T-helper 2 cell (primary cell): Measurements from ENCODE around the gene TNNT3.
"Not testable (repeated sequence)": the region's sequence is repeated elsewhere in the genome, so short reads cannot be mapped to it uniquely, and the experiment has no call there.

Experiments
- DNase-seq, 5 experiments: peaks; one replicate each; pipeline versions ENCODE4 v3.0.0 to v3.0.0-alpha.2; 2012 to 2022

TNNT3 gene

DNA sequence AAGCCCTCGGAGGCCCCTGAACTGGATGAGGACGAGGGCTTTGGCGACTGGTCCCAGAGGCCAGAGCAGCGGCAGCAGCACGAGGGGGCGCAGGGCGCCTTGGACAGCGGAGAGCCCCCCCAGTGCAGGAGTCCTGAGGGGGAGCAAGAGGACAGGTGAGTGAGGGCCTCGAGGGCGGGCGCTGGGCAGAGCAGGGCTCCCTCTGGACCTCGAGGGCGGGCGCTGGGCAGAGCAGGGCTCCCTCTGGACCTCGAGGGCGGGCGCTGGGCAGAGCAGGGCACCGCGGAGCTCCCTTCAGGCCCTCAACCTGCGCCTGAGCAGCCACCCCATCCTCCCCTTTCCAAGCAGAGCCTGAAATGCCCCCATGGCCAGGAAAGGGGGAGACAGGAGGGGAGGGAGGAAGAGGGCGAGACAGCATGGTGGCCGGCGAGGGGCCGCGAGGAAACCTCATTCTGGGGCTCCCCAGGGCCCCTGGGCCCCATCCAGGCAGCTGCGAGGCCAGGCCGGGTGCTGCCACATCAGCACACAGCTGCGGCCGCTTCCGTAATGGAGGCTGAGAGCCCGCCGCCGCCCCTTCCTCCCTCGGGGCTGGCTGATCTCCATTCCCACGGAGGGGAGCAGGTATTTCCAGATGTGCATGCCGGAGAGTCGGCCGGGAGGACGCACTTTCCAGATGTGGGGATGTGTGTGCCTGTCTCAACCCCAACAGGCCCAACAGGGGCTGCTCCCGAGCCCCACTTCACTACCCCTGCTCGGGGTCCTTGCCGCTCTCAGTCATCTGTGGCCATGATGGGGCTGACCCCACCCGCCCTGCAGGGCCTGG lies 37.9 kb upstream of the TNNT3 start:
- peak in 1 of 5 experiments; percentile 7 for DNase-seq

DNA sequence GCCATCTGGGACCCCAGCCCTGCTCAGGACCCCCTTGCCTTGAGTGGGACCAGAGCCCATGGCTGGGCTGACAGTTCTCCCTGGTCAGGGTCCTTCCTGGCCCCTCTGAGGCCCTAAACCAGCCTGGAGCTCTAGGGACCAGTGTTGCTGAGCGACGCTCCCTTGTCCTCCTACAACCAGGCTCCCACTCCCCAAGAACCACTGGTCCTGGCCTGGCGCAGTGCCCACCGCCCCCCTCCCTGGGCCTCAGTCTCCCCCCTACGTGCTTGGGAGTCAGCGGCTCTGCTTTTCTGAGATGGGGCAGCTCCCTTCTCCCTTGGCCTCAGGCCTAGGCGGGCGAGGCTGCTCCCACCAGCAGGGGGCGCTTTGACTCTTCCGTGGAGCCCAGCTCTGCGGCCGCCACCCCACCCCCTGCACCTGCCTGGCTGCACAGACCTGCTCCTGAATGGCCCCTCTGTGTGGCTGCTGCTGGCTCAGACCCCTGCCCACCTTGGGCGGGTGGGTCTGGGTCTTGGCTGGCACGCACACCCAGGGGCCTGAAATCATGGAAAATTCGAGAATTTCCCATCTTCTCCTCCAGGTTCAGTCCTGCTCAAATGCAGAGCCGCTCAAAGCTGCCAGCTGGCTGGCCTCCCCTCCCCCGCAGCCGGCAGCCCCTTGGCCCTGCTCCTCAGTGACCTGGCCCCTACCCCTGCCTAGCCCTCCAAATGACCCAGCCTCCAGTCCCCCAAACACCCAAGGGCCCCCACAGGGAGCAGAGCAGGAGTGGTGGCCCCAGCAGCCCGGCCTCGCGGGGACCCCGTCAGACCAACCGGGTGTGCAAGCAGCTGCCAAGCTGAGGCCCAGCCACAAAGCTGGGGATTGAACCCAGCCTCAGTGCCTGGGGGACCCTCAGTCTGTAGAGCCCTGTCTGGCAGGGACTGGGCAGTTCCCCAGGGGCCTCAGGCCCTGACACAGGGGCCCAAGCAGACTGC lies 37.0 kb upstream of the TNNT3 start:
- DNase-seq = peak; percentile 60 to 75 (median 64)

DNA sequence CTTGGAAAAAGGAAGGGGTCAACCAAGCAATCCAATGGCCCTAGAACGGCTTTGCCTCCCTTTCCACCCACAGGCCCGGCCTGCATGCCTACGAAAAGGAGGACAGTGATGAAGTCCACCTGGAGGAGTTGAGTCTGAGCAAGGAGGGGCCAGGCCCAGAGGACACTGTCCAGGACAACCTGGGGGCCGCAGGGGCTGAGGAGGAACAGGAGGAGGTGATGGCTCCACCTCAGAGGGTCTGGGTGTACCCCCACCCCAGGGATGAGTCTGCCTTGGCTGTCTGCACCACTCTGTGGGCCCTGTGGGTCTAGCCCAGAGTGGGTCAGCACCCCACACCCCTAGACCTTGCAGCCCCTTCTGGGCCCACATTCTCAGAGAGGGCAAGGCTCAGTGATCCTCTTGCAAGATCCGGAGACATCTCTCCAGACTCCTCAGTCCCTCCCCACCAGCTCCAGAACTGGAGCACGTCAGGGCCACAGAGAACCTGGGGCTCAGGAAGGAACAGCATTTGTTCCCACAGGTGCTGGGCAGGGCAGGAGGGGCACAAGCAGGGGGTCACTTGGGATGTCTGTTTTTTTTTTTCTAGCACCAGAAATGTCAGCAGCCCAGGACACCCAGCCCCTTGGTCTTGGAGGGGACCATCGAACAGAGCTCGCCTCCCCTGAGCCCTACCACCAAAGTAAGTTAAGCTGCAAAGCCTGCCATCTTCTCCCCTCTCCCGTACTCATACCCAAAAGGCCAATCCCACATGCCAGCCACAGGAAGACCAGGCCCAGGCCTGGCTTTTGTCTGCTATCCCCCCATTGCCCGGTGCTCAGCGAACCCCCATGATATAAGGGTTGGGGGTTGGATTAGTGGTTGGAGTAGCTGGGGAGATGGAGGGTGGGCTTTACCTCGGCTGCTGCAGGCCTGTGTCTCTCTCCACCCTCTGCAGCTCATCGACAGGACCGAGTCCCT lies 35.9 kb upstream of the TNNT3 start:
- no peak for DNase-seq

DNA sequence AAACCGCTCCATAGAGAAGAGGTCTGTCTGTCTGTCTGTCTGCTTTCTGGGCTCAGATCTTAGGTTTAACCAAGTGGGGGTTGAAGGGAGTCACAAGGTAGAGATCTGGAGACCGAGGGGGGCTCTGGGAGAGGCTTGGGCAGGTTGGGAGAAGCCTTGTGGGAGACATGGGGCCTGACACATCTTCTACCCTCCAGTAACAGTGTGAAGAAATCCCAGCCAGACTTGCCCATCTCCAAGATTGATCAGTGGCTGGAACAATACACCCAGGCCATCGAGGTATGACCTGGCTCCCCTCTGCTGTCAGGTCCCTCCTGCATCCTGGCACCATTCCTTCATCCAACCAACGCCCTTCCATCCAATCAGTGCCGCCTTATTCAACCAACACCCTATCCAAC lies 35.2 kb upstream of the TNNT3 start:
- no peak for DNase-seq

DNA sequence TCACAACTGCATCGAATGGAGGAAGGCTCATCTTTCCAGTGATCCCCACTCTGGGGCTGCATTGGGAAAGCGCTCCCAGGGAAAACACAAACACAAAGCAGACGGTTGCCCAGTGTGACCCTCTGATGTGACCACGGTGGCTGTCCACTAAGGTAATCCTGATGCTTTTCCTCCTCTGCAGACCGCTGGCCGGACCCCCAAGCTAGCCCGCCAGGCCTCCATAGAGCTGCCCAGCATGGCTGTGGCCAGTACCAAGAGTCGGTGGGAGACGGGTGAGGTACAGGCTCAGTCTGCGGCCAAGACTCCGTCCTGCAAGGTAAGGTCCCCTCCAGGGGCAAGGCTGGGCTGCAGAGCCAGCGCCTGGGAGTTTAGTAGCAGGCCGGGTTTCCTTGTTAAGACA lies 33.0 kb upstream of the TNNT3 start:
- not testable (repeated sequence) for DNase-seq

DNA sequence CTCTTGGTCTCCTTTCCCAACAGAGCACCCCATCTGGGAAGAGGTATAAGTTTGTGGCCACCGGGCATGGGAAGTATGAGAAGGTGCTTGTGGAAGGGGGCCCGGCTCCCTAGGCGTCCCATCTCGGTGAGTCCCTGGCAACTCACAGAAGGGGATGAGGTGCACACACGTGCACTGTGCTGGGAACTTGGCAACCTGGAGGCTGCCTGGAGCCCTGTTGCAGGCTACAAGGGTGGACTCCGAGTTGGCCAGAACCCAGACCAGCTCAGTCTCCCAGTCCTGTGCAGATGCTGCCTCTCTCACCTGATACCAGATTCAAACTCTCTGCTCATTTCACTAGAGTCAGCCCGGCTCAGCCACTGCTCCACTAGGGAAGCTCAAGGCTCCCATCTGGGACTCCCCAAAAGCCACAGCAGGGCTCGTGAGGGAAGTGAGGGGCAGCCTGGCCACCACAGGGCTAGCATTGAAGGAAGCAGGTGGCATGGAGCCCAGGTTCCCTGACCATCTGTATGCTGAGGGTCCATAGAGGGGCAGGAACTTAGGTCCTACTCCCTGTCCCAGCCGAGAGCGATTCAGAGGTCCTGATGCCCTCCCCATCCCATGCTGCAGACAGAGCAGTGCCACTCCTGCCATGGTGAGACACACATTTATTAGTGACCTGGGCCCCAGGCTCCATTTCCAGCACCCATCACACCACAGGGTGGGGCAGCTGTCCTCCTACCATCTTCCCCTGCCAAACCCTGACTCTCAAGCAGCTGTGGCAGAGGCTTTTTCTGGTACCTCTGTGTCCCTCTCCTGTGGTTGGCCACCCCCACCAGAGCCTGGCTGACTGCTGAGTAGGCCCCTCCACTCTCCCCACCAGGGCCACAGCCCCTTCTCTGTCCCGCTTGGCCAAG lies 31.8 kb upstream of the TNNT3 start:
- no peak for DNase-seq

DNA sequence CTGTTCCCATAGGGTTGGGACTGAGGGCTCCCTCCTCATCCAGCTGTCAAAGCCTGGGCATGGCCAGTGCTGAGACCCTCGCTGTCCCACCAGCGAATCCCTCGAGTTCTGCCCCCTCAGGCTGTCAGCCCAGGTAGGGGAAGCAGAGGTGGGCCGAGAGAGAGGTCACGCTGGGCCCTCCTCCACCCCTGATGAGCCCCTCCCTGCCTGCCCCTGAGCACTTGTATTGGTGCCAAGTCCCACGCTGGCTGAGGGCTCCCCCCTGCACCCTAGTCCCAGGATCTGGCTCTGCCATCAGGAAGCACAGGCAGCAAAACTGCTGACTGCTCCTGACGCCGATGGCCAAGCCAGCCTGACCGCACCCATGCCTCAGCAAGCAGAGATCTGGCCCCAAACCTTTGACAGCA lies 31.2 kb upstream of the TNNT3 start:
- no peak for DNase-seq

DNA sequence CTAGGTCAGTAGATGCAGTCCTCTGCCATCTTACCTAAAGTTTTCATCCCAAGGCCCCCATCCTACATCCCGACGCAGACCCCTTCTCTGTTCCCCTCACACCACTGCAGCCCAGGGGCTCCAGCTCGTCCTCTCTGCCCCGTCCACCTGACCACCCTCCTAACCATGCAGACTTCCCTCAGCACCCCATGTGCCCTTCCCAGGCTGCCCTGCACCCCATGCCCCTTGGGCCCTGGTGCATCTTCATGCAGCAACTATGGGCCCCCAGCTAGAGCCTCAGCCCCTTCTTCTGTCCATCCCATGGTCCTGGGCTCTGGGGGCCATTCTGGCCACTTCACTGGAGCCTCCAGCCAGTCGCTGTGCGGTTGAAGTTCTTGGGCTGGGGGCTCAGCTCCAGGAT lies 30.7 kb upstream of the TNNT3 start:
- no peak for DNase-seq

DNA sequence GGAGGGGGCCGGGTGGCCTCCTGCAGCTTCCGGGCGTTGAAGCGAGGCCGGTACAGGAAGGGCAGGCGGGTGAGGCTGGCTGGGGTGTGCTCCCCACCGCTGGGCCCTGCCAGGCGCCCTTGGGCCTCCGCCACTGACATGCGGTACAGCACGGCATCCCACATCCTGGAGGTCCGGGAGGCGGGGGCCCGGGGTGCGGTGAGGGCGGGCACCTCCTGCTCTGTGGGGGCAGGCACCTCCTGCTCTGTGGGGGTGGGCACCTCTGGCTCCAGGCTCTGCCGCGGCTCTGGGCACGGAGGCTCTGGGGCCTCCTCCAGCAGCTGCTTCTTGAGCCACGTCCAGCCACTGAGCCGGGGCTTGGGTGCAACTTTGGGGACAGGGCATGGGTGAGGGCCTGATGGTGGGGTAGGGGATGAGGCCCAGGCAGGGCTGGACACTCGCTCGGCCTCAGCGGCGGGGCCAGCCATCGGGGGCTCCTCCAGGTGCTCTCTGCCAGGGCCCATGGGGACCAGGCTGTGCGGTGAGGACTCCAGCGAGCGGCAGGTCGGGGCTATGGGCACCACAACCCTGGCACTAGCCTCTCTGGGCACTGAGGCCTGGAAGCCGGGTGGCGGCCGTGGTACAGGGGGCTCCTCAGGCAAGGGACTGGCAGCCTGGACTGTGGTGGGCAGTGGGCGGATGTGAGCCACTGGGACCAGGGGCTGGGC lies 30.1 kb upstream of the TNNT3 start:
- DNase-seq = peak in 4 of 5 experiments; percentile 40 to 95 (median 78)

DNA sequence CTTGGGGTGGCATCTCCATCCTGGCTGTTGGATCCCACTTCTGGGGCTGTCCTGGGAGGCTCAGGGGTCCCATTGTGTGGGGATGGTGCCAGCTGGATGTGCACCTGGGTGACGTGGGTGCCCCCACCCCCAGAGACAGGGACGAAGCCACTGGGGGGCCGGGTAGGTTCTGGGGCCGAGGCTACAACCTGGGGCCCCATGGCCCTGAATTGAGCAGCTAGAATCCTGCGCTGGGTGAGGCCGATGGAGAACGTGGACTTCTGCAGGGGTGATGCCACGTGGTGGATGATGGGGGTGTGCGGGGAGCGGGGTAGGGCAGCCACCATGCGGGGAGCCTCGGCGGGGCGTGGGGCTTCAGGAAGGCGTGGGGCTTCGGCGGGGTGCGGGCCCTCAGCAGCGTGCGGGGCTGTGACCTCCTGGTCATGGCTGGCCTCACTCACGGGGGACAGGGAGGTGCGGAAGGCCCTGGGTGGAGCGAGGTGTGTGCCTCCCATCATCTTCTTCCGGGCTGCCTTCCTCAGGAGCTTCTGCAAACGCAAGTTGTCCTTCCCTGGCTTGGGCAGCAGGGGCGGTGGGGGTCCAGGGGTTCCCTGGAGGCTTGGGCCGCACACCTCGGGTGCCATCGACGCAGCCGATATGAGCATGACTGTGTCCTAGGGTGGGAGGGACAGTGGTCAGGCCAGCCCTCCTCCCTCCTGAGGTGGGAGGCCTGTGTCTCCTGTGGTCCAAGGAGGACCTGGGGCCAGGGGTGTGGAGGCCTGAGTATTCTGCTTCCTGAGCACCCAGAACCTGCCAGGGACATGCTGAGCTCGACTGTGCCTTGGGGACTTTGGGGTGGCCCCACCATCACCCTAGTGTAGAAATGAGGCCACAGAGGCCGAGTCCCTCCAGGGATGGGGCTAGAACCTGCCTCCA lies 29.3 kb upstream of the TNNT3 start:
- no peak for DNase-seq

DNA sequence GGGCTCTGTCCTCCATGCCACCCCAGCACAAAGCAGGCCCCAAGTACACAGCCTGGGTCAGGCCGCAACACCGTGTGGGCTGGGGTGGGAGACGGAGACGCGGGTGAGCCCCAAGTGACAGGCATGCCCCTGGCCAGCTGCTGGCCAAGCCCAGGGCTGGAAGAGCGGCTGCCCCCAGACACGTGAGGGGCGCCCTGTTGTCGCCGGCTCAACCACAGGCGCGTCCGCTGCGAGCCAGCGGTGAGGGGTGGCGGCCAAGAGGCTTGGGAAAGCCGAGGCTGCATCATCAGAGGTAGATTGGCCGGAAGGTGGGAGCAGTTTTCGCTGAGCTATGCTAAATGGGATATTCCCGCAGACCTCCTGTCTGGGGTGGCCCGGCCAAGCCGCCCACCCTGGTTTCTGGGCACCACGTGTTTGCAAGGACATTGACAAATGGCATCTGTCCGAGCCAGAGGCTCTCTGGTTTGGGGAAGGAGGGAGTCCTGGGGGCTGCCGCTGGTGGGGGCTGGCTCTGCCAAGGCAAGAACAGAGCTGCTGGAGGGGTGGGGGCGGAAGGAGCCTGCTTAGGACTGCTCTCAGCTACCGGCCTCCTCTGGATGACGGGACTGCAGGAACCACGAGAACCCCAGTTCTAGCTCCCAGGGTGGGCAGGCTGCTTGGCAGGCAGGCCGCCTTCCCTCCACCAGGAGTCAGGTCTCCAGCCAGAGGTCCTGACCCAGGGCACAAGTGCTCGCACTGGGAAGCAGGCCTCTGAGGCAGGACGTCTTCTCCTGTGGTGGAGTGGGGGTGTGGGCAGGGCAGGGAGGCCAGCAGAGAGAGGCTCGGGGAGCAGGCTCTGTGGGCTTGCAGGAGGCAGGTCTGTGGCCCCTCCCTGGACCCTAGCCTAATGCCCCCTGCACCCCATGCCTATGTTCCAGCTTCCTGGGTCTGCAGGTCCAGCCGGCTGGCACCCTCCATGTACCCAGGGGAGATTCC lies 28.4 kb upstream of the TNNT3 start:
- DNase-seq = no peak

DNA sequence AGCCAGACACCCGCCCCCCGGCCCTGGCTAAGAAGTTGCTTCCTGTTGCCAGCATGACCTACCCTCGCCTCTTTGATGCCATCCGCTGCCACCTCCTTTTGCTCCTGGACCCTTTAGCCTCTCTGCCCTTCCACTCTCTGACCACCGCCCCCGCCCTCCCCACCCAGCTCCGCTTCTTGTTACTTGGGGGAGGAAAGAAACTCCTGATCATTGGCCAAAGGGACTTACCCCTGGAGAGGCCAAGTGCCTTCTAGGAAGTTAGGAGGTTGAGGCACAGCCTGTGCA lies 27.7 kb upstream of the TNNT3 start, which contains the start of gene PRR33:
TSS of gene PRR33 (minus strand) at position 65 of the 285 bp plus-strand sequence. CDS start 1,311 bp downstream, outside the sequence.
- no peak for DNase-seq

DNA sequence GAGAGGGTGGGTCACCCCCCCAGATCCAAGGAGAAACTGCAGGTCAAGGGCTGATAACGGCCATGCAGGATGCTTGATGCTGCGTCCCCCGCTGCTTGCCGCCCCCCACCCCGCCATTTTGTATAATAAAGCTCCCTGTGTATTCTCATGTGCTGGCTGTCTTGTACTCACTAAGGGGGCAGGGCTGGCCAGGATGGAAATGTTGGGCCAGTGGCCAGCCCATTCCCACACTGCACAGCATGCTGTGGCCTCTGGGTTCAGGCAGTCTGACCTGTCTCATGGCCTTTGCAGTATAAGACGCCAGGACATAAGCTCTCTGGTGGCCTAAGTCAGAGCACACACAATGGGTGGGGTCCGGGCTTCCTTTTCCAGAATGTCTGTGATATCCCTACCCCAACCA lies 27.4 kb upstream of the TNNT3 start:
- DNase-seq = no peak

DNA sequence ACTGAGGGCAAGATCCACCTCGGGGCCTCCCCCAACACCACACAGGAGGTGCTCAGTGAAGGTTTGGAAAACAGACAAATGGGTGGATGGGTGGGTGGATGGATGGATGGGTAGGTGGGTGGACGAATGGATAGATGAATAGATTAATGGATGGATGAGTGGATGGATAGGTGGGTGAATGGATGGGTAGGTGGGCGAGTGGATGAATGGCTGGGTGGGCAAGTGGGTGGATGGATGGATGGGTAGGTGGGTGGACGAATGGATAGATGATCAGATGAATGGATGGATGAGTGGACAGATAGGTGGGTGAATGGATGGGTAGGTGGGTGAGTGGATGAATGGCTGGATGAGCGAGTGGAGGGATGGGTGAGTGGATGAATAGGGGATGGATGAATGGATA lies 26.9 kb upstream of the TNNT3 start:
- no peak for DNase-seq

DNA sequence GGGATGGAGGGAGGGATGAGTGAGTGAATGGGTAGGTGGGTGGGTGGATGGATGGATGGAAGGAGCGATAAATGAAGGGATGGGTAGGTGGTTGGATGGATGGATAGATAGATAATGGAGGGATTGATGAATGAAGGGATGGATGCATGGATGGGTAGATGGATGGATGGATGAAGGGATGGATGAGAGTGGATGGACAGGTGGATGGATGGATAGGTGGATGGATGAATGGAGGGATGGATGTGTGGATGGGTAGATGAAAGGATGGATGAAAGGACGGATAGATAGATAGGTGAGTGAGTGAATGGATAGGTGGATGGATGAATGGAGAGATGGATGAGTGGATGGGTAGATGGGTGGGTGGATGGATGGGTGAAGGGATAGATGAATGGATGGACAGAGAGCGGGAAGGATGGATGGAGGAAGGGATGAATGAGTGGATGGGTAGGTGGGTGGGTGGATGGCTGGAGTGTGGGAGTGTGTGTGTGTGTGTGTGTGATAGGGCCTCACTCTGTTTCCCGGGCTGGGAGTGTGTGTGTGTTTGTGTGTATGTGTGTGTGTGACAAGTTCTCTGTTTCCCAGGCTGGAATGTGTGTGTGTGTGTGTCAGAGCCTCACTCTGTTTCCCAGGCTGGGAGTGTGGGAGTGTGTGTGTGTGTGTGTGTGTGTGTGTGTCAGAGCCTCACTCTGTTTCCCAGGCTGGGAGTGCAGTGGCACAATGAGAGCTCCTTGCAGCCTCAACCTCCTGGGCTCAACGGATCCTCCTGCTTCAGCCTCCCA lies 25.7 kb upstream of the TNNT3 start:
- DNase-seq = no peak

DNA sequence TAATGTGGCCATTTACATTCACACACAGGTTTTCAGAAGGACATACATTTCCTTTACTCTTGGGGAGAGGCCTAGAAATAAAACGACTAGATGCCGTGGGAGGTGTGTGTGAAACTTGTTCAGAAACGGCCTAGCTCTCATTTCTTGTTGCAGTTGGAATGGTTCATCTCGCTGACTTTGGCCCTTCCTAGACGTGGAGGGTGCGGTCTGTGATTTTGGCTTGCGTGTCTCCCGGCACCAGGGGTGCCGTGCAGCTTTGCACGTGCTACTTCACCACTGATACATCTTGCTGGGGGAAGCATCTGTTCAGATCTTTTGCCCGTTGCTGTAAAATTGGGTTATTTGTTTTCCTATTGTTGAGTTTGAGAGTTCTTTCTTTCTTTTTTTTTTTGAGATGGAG lies 24.7 kb upstream of the TNNT3 start:
- no peak for DNase-seq

DNA sequence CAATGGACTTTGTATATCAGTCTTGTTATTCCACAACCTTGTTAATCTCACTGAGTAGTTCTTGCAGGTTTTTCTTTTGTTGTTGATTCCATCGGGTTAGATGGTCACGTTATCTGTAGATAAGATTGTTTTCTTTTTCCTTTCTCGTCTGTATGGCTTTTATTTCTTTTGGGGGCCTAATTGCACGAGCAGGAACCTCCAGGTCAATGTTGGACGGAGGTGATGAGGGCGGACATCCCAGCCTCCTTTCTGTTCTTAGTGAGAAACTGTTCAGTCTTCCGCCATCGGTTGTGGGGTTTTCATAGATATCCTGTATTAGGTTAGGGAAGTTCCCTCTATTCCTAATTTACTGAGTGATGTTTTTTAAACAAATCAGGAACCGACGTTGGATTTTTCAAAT lies 23.0 kb upstream of the TNNT3 start:
- DNase-seq = no peak

DNA sequence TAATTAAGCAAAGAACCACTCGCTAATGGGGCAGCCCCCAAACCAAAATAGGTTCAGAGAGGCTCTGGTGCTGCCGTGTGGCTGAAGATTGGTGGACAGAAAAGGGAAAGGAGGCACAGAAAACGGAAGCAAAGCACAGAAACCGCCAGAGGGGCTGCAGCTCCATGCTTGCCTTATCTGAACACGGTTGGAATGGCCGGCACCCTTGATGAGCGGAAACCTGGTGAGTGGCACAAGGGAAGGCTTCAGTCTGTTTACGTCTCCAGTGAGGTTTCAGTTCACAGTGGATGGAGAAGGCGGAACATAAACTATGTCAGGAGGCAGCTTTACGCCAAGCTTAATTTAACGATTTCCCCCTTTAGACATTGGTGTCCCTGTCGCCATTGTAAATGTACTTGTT lies 22.6 kb upstream of the TNNT3 start:
- no peak for DNase-seq
